ENCODE measurements around the gene COL4A6.
"Not testable (repeated sequence)": the region's sequence is repeated elsewhere in the genome, so short reads cannot be mapped to it uniquely, and the experiment has no call there.

COL4A6 gene
- 0 to 1.1 (median 0.05) reads per million in 18 experiments for total RNA-seq

DNA sequence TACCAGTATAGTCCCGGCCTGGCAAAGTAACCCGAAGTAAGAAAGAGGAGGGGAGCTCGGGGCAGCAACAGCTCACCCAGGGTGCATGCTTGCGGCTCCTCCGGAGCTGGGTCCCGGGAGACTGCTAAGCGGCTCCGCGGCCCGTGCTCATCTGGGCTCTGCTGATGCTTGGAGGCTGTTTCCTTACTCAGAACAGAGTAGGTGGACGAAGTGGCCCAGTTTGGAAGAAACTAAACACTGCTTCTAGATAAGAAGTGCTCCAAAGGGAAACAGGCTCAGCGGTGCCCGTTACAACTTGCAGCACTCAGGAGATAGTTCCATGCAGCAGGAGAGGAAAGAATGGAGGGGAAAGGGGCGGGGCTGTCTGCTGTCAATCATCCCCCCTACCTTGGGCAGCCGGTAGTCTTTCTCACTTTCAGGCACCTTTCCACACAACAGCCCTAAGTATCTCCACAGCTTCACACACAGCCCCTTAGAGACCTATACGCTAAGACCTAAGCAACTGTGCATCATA, at the start of gene COL4A6:
Gene COL4A6 (minus strand): TSS at position 313 of the 514 bp plus-strand sequence. CDS start 226 bp downstream, at position 87.
- no peak for DNase-seq

DNA sequence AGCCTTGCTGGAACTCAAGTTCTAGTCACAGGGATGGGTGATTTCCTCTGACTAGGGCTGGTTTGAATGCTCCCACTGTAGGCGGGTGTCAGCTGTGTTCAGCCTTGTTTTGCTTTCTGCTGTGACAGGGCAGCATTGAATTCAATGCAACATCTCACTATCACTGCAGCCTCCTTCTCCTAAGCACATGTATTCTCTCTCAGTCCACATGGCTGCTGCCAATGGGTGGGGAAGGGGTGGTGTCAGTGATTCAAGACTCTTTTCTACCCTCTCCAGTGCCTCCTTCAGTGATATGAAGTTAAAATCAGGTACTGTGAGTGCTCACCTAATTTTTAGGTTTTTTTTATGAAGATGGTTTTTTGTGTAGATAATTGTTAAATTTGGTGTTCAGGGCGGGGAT, 47.7 kb upstream of the COL4A6 start:
- DNase-seq: no peak

GRCh38 chrX:108484251-108484650, 46.0 kb upstream of the COL4A6 start:
- DNase-seq: no peak

- DNase-seq: not testable (repeated sequence)
Measured at GRCh38 chrX:108481528-108481927, 43.3 kb upstream of the COL4A6 start.

GRCh38 chrX:108473979-108474378, 35.8 kb upstream of the COL4A6 start:
- DNase-seq: no peak

- no peak for DNase-seq
Measured at GRCh38 chrX:108468486-108468885, 30.3 kb upstream of the COL4A6 start.

GRCh38 chrX:108464604-108465003, 26.4 kb upstream of the COL4A6 start:
- DNase-seq: no peak

GRCh38 chrX:108456971-108457477, 18.8 kb upstream of the COL4A6 start:
- no peak for DNase-seq

DNA sequence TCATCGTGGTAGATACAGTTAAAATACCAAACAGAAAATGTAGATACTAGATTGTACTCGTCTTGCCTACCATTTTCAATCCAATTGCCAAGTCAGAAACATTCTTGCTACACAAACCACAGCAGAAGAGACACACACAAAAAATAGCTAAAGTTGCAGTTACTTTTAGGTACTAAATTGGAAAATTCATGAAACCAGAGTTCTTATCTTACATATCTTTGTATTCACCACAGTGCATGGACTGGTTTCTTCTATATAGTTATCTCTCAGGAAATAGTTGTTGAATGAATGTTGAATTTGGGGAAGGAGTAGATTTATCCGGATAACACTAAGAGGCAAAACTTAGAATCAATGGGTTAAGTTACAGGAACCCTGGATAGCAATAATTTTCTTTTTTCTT, 15.6 kb upstream of the COL4A6 start:
- no peak for DNase-seq

- no peak for DNase-seq
Measured at GRCh38 chrX:108447303-108447702, 9.1 kb upstream of the COL4A6 start.

- no peak for DNase-seq
Measured at GRCh38 chrX:108442901-108443464, 4.8 kb upstream of the COL4A6 start.

GRCh38 chrX:108439961-108440696, 1.9 kb upstream of the COL4A6 start:
- DNase-seq: no peak

DNA sequence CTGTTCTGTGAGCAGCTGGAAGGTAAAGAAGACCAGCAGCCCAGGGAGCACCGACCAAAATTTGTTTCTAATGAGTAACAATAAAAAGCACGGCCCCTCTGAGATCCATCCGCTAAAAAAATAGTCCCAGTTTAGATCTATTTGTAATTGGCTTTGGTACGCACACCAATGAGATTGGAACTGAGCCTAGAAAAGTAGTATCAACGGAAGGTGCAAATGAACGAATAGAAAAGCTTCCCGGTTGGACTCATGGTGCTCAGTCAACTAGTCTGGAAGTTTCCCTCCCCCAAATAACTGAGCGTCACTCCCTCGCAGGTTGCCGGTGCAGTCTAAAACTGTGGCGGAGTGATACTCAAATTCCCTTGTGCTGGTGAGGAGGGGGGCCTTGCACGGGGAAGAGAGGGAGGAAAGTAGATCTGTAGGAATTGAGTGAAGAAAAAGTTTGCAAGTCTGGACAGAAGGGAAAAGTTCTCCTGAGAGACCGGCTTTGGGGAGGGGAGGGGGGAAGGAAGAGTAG, 1.3 kb upstream of the COL4A6 start, which contains the start of gene COL4A5:
Gene COL4A5 (plus strand): TSS at position 413 of the 517 bp plus-strand sequence. CDS start 288 bp downstream, outside the sequence.
- no peak for DNase-seq

- no peak for DNase-seq
Measured at GRCh38 chrX:108437349-108438109, 693 bp downstream of the COL4A6 start.

DNA sequence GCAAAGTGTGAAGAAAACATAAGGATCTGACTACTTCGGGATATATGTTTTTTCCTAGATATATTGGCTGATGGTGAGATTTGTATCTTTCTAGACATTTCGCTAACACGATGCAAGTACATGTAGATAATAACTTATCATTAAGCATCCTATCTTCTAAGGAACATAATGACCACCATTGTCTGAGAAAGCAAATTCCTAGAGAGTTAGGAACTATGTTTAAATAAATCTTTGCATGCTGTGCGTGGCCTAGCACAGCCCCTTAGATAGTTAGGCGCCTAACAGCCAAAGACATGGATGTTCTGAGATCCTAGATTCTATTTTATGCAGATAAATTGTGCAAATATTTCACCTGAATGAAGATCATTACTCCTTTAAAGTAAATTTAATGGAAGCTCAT, 3.0 kb downstream of the COL4A6 start:
- DNase-seq: no peak

DNA sequence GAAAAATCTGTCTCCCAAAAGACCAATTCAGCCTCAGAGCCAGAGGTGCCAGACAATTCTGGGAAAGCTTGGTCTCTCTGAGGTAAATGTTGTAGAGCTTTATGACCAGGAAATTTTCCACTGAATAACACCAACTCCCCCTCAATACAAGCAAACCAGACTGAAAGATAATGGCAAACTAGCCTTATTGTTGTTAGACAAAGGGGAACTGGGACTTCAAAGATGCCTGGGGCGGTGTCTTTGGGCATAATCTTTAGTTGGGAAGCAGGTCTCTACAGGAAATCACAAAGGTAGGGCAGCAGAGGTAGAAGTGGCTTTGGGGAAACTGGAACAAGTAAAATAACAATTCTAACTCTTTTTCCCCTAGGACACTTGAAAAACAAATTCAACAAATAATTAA, 12.0 kb downstream of the COL4A6 start:
- no peak for DNase-seq

- no peak for DNase-seq
Measured at GRCh38 chrX:108420481-108420880, 17.7 kb downstream of the COL4A6 start.

- no peak for DNase-seq
Measured at GRCh38 chrX:108419401-108419800, 18.8 kb downstream of the COL4A6 start.

DNA sequence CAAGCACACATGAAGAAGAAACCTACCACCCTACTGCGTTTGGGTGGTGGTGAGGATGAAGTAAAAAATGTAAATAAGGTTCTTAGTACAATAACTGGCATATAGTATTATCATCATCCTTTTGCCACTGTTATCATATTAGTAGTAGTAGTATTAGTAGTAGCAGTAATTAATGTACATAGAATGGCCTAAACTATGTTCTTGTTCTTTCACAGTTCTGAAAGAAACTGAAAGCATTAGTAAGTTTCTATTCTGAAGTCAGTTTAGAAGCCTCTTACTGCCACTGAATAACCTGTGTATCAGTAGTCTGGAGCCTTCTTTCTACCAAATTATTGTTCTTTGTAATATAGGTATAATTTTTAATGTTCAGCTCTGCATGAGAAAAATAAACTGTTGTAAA, 21.0 kb downstream of the COL4A6 start:
- no peak for DNase-seq

- no peak for DNase-seq
Measured at GRCh38 chrX:108415891-108416290, 22.3 kb downstream of the COL4A6 start.

DNA sequence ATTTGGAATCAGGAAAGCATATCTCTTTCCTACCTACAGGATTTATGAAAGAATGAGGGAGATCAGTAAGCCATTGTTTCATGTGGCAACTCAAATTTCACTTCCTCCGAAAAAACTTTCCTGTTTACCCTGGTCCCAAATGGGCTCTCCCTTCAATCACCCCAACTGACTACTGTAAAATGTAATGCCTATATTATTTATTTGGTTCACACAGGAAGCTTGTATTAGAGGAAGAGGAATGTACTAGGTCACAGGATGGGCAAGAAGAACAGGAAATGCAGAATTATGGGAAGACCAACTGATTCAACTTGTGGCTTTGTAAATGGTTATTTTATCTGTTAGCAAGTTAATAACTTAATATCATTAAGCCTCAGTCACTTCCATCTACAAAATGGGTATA, 23.1 kb downstream of the COL4A6 start:
- no peak for DNase-seq

DNA sequence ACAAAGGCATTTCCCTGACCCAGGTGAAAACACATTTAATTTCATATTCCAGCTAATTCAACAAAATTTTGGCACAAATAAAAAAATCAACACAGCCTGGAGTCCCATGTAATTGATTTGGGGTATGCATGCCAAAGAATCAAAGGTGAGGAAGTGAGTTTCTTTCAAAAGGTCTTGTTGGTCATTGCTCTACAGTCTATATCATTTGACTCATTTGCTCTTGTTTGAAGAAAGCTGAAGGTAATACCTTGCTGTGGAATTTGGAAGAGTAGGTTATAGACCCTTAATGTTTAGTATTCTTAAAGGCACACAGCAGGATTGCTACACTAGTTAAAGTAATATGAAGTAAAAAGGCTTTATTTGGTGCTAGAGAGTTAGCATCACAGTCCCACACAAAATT, 25.4 kb downstream of the COL4A6 start:
- DNase-seq: no peak

Measured in inflammatory macrophage (primary cell).